DND-41 (cell line): ENCODE data around the gene GGT1.
"Not testable (repeated sequence)": the region's sequence is repeated elsewhere in the genome, so short reads cannot be mapped to it uniquely, and the experiment has no call there.

ENCODE experiments used
- ATAC-seq: fragments of 200-7000 bp; cut with Tn5 transposase; 3 replicates; pipeline ENCODE4 v1.9.1; 2021; ENCODE audit warnings: low read depth; ENCODE audit not compliant: insufficient read depth
- DNase-seq: peaks from one replicate; pipeline ENCODE4 v3.0.0-alpha.2; 2020
- H2AFZ ChIP-seq: 2 replicates; pipeline ENCODE4 v1.6.0; 2012; ENCODE audit warnings: low read depth, low read length
- H3K27ac ChIP-seq: 2 replicates; pipeline ENCODE4 v1.5.1; 2012; ENCODE audit warnings: low read length, inconsistent platforms
- H3K27me3 ChIP-seq: fragments of 200-600 bp; sonication (generic); 2 replicates; pipeline ENCODE4 v1.6.0; 2012; ENCODE audit warnings: low read length, mild to moderate bottlenecking, inconsistent platforms; ENCODE audit not compliant: insufficient read depth, poor library complexity
- H3K36me3 ChIP-seq: 2 replicates; pipeline ENCODE4 v1.5.1; 2012; ENCODE audit warnings: low read length, inconsistent platforms; ENCODE audit not compliant: insufficient read depth
- H3K4me1 ChIP-seq: 2 replicates; pipeline ENCODE4 v1.5.1; 2012; ENCODE audit warnings: mild to moderate bottlenecking, low read length; ENCODE audit not compliant: insufficient read depth
- H3K4me2 ChIP-seq: 2 replicates; pipeline ENCODE4 v1.6.0; 2012; ENCODE audit warnings: mild to moderate bottlenecking, moderate library complexity, low read length, inconsistent platforms; ENCODE audit not compliant: insufficient read depth
- H3K4me3 ChIP-seq, 2 experiments: fragments of 200-600 bp in 1 of 2; shearing (Covaris generic) in 1 of 2; 2 replicates each; pipeline ENCODE4 v1.5.1; 2012 to 2016; ENCODE audit warnings: inconsistent platforms in 2 of 2, low read length in 2 of 2, mild to moderate bottlenecking in 2 of 2, low read depth in 1 of 2, moderate library complexity in 1 of 2
- H3K79me2 ChIP-seq: 2 replicates; pipeline ENCODE4 v1.6.0; 2012; ENCODE audit warnings: low read length, inconsistent platforms; ENCODE audit not compliant: insufficient read depth
- H3K9ac ChIP-seq: 2 replicates; pipeline ENCODE4 v1.6.0; 2012; ENCODE audit warnings: low read depth, mild to moderate bottlenecking, inconsistent platforms, low read length, moderate library complexity
- H3K9me3 ChIP-seq: 2 replicates; pipeline ENCODE4 v1.5.1; 2012; ENCODE audit warnings: low read length, moderate library complexity, mild to moderate bottlenecking, inconsistent platforms; ENCODE audit not compliant: insufficient read depth, severe bottlenecking
- H4K20me1 ChIP-seq: 2 replicates; pipeline ENCODE4 v1.6.0; 2012; ENCODE audit warnings: low read length; ENCODE audit not compliant: insufficient read depth
- EZH2 ChIP-seq: IDR thresholded peaks from 3 replicates; pipeline ENCODE4 v1.6.1; 2012; ENCODE audit warnings: borderline replicate concordance, low read depth, mild to moderate bottlenecking, moderate library complexity, low read length, inconsistent platforms; ENCODE audit not compliant: severe bottlenecking
- TF ChIP-seq, protein P1 (sequence below): IDR thresholded peaks from 2 replicates; pipeline ENCODE4 v1.5.1; 2012; ENCODE audit warnings: borderline replicate concordance, low read length, moderate library complexity, mild to moderate bottlenecking; ENCODE audit not compliant: poor library complexity, severe bottlenecking; ENCODE audit errors: extremely low read depth

The GGT1 gene

DNA sequence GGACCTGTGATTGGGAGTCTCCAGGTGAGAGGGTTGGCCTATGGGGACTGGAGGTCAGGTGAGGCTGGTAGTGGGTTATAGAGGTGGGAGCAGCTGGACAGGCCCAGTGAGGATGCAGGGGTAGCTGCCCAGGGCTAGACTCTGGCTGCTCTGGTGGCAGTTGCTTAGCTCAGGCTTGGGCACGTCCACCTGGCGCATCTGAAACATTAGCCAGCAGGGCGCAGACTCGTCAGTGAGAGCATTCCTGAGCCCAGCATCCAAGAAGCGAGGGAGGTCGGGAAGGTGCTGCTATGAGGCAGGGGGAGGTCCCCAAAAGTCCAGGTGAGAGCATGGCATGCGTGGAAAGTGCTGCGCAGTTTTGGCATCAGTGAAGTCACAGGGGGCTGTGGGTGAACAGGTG is 3.5 kb upstream of the GGT1 start:
- no peak for ATAC-seq
- no peak for TF ChIP-seq EZH2
- TF ChIP-seq, protein P1, sequence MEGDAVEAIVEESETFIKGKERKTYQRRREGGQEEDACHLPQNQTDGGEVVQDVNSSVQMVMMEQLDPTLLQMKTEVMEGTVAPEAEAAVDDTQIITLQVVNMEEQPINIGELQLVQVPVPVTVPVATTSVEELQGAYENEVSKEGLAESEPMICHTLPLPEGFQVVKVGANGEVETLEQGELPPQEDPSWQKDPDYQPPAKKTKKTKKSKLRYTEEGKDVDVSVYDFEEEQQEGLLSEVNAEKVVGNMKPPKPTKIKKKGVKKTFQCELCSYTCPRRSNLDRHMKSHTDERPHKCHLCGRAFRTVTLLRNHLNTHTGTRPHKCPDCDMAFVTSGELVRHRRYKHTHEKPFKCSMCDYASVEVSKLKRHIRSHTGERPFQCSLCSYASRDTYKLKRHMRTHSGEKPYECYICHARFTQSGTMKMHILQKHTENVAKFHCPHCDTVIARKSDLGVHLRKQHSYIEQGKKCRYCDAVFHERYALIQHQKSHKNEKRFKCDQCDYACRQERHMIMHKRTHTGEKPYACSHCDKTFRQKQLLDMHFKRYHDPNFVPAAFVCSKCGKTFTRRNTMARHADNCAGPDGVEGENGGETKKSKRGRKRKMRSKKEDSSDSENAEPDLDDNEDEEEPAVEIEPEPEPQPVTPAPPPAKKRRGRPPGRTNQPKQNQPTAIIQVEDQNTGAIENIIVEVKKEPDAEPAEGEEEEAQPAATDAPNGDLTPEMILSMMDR = no peak
- peaks cover 22% of the 10 kb centered on the region for H3K4me1 ChIP-seq
- H3K79me2 ChIP-seq = no peaks in the 10 kb centered on the region
- no peaks in the 10 kb centered on the region for H4K20me1 ChIP-seq
- DNase-seq = no peak
- no peak overlapping the region for H3K27ac ChIP-seq
- H3K36me3 ChIP-seq = no peaks in the 10 kb centered on the region
- H3K27me3 ChIP-seq = no peaks in the 10 kb centered on the region
- H3K4me2 ChIP-seq = no peak overlapping the region
- H3K9ac ChIP-seq = no peak overlapping the region
- no peak overlapping the region for H2AFZ ChIP-seq
- no peak overlapping the region for H3K4me3 ChIP-seq
- H3K9me3 ChIP-seq = no peaks in the 10 kb centered on the region

DNA sequence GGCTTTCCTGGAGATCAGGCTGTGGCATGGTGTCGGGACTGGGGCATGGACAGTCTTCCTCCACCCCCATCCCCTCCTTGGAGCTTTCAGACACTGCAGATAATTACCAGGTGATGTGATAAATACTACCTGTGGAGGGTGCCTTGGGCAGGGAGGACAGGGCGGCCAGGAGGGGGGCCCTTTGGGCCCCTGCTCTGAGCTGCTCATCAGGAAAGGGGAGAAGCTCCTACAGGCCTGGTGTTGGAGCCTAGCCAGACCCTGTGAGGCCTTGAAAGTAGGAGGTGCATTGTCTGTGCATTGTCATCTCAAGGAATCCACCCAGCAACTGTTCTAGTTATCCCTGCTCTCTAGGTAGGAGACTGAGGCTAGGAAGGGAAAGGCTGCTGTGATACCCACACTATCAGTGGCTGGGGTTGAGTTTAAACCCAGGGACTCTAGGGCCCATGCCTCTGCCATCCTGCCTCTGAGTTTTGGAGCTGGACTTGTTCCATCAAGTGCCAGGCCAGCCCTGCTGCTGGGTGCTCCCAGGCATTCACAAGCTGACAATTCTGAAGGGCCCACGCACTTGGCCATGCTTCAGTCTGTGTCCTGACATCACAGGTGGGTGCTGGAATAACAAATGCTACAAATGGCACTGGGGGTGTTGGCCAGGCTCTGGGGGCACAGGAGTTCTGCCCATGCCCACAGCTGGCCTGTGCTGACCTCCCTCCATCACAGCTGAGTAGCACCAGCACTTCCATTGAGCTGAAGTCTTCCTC is 2.9 kb upstream of the GGT1 start:
- ATAC-seq, H3K4me2 ChIP-seq, H3K9me3 ChIP-seq, H3K79me2 ChIP-seq, H2AFZ ChIP-seq, H3K4me3 ChIP-seq, H3K27me3 ChIP-seq, H4K20me1 ChIP-seq, H3K27ac ChIP-seq, DNase-seq, H3K36me3 ChIP-seq, H3K9ac ChIP-seq: not testable (repeated sequence)
- H3K4me1 ChIP-seq = peaks cover 25% of the 10 kb centered on the region

DNA sequence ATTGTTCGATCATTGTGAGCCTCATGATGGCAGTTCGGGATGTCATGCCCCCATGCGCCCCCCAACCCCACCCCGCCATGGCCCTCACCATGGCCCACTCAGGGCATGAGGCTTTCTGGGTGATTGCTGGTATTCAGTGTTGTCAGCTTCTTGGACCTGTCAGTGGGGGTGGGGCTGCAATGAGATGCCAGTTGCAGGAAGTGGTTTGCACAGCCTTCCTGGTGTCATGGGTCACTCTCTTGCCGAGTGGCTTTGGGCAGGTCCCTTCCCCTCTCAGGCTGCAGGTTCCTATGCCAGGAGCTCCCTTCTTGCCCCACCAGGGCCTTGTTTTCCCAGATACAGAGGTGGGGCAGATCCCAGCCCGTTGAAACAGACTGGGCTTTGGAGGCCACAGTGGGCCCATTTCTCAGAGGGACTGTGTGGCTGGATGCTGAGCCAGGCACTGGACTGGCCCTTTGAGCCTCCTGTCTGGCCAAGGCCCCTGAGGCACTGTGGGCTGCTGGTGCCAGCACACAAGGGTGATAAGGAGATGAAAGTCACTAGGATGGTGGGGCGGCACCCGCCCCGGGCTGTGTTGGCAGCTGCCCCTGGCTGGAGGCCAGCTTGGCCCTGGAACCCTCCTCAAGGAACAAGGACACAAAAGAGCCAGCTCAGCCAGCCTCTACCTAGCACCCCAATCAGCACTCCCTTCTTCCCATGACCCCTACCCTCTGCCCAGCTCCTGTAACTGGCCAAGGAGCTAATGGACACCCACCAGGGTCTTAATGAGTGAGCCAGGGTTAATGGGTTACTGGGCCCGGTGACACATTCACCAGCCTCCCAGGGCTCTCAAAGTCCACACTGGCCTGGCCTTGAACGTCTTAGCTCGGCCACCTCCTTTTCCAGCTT is 1.5 kb upstream of the GGT1 start:
- no peak for TF ChIP-seq EZH2
- TF ChIP-seq, protein P1 = no peak
- no peak overlapping the region for H3K4me2 ChIP-seq
- H3K79me2 ChIP-seq = no peaks in the 10 kb centered on the region
- H4K20me1 ChIP-seq = no peaks in the 10 kb centered on the region
- no peak overlapping the region for H3K9ac ChIP-seq
- no peak overlapping the region for H2AFZ ChIP-seq
- H3K9me3 ChIP-seq = no peaks in the 10 kb centered on the region
- peaks cover 25% of the 10 kb centered on the region for H3K4me1 ChIP-seq
- H3K36me3 ChIP-seq = no peaks in the 10 kb centered on the region
- DNase-seq = peak; percentile 31
- H3K27me3 ChIP-seq = no peaks in the 10 kb centered on the region
- ATAC-seq = no peak
- no peak overlapping the region for H3K4me3 ChIP-seq
- peak overlapping the region; percentile 35 for H3K27ac ChIP-seq

DNA sequence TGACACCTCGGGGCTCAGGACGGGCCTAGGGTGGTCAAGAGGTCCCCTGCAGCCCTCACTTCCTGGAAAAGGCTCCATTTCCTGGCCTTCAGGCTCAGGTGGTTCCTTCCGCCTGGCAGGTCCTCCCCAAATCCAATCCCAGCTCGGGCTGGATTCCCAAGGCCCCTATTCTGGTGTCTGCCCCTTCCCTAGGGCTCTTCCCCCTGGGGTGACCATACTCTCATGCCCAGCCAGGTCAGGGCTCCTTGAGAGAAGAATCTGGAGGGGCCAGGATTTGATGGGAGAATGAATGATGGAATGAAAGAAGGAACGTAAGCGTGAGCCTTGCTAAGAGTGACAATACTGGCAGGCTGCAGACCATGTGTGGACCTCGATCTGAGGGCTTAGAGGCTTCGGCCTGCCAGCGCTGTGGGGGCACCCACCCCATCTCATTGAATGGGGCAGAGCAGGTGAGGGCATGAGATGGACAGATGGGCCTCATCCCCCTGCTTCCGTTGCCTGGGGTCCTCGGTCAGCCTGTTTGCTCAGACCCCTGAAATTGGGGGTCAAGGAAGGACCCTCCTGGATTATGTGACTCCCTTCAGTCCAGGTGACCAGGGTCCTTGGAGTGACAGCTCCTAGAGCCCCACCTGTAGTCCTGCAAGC is 766 bp upstream of the GGT1 start:
- H3K4me2 ChIP-seq, H3K9me3 ChIP-seq: not testable (repeated sequence)

More for the DNA sequence above, 766 bp upstream of the GGT1 start:
- H3K9ac ChIP-seq, H4K20me1 ChIP-seq, DNase-seq, H2AFZ ChIP-seq, H3K79me2 ChIP-seq, H3K4me3 ChIP-seq, ATAC-seq, H3K27me3 ChIP-seq, H3K27ac ChIP-seq, H3K36me3 ChIP-seq: not testable (repeated sequence)
- peaks cover 25% of the 10 kb centered on the region for H3K4me1 ChIP-seq
